Measurements from ENCODE around the gene SLC3A2. TPM values are rescaled to one million over a fixed set of nuclear protein-coding genes. Genes with fewer than 3 reads are reported as not detected.

Gene SLC3A2
- polyA plus RNA-seq, 1 donor: 29.9 TPM

DNA sequence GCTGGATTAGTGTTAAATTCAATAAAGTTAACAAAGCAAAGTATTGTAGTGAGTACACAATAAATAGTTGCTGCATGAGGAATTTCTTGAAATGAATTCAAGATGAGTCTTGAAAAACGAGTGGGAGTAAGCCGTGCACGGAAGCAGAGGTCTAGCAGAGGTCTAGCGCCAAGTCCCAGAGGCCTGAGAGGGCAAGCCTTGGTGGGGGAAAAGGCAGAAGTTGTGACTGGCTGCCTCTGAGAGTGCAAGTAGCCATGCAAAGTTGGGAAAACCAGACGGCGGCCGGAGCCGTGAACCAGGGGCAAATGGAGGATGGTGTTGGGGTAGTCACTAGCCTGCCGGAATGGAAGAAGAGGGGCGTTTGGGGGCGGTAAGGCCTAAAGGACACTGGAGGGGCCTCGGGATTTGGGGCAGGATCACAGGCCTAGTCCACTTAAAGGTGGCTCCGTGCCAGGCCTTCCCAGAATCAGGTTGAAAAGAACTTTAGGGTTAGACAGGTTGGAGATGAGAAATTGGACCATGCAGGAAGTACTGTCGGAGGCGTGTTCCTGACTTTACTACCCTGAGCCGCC lies 379 bp upstream of the SLC3A2 start:
- DNase-seq (ENCODE audit: low read depth): no peak

DNA sequence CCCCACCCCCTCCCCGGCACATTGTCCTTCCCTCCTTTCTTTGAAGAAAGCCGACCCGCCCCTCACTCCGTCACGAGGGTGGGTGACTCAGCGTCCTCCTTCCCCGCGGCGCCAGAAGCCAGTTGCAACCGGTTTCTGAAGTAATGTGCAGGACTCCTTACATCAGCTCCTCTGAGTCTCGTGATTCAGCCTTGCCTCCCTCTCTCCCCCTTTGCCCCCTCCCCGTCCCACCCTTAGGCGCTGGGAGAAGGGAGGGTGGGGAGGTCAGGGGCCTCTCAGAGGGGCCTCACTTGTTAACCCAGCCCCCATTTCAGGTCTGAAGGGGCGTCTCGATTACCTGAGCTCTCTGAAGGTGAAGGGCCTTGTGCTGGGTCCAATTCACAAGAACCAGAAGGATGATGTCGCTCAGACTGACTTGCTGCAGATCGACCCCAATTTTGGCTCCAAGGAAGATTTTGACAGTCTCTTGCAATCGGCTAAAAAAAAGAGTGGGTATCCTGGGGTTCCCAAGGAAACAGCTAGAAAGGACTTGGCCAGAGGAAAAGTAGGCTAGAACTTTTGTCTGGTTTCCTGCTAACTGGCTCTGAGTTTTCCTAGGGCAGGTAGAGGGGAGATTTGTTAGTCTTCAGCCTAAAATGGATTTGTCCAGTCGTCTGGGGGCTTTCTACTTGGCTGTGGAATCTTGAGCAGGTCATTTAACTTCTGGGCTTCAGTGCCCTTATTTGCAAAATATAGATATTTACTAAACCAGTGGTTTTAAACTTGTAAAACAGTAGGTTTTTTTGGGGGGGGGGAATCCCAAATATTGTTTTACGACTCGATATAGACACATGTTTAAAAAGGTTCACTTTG lies 1.1 kb downstream of the SLC3A2 start:
- DNase-seq (ENCODE audit: low read depth): peak; percentile 83

DNA sequence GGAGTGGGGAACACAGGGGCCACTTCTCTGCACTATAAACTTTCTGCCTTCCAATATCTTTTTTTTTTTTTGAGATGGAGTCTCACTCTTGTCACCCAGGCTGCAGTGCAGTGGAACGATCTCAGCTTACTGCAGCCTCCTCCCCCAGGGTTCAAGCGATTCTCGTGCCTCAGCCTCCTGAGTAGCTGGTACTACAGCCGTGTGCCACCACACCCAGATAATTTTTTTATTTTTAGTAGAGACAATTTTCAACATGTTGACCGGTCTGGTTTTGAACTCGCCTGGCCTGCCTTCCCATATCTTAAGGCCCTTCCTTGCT lies 1.7 kb downstream of the SLC3A2 start:
- no peak for DNase-seq (ENCODE audit: low read depth)

DNA sequence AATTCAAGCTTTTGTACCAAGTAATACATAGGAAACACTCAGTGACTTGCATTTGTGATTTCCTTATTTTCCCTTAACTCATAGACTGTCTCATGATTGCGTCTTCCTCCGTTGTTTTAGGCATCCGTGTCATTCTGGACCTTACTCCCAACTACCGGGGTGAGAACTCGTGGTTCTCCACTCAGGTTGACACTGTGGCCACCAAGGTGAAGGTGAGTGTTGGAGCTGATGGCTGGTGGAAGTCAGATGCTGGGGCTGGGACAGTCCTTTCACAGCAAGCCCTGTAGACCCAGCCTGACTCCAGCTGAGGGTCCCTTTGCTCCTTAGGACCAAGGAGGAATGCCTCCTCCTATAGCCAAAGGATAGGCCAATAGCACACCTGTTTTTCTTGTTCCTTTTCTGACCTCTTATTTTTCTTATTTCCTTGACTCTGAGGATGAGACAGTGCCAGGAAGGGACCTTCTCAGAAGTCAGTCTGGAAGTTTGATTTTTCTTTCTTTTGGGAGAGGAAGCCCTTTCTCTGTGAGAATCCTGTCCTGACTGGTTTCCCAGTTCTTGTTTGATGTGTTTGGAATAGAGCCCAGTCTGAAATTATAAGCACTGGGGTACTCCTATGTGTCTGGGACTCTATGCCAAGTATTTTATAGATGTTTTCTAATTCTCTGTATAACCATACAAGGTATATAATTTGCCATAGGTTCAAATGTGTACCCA lies 2.2 kb downstream of the SLC3A2 start:
- DNase-seq (ENCODE audit: low read depth): no peak

DNA sequence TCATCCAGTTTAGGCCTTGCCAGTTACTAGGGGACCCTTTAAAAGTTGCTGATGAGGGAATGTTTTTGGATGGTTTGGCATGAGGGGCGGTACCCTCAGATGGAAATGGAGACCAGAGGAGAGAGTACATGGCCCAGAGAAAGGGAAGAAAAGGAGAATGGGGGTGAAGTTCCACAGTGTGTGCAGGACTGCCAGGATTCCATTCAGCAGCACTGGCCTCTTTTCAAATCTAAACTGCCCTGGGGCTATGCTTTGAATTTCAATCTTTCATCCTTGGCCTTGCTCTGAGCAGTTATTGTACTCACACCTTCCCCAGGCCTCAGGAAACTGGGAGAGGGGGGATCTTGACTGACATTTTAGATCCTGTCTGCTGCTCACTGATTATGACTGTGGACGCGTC lies 3.0 kb downstream of the SLC3A2 start:
- DNase-seq (ENCODE audit: low read depth): no peak

DNA sequence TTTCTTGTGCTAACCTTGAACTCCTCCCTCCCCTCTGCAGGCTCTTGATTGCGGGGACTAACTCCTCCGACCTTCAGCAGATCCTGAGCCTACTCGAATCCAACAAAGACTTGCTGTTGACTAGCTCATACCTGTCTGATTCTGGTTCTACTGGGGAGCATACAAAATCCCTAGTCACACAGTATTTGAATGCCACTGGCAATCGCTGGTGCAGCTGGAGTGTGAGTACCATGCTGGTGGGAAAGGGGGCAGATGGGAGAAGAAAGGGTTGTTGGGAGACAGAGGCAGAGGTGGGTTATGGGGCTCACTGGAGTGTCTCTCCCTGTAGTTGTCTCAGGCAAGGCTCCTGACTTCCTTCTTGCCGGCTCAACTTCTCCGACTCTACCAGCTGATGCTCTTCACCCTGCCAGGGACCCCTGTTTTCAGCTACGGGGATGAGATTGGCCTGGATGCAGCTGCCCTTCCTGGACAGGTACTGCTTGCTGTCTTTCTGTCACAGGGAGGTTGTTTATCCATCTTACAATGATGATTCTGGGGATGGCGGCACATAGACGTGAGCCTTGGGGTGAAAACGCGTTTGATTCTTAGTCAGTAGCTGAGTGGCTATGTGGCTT lies 4.5 kb downstream of the SLC3A2 start:
- no peak for DNase-seq (ENCODE audit: low read depth)

DNA sequence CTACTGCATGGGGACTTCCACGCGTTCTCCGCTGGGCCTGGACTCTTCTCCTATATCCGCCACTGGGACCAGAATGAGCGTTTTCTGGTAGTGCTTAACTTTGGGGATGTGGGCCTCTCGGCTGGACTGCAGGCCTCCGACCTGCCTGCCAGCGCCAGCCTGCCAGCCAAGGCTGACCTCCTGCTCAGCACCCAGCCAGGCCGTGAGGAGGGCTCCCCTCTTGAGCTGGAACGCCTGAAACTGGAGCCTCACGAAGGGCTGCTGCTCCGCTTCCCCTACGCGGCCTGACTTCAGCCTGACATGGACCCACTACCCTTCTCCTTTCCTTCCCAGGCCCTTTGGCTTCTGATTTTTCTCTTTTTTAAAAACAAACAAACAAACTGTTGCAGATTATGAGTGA lies 7.7 kb downstream of the SLC3A2 start:
- DNase-seq (ENCODE audit: low read depth): no peak

DNA sequence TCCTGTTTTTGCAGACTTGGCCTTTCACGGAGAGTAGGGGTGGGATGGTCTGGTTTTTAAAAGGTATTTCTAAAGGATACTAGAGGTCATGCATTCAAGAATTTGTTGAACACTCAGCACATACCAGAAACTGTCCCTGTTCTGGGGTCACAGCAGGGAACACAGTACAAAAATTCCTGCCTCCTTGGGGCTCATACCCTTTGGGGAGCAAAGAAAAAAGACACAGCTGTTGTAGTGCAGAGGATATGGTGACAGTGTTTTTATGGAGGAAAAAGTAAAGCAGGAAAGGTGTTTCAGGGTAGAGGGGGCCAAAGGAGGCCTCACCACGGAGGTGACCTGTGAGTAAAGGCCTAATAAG lies 8.4 kb downstream of the SLC3A2 start:
- DNase-seq (ENCODE audit: low read depth): no peak

DNA sequence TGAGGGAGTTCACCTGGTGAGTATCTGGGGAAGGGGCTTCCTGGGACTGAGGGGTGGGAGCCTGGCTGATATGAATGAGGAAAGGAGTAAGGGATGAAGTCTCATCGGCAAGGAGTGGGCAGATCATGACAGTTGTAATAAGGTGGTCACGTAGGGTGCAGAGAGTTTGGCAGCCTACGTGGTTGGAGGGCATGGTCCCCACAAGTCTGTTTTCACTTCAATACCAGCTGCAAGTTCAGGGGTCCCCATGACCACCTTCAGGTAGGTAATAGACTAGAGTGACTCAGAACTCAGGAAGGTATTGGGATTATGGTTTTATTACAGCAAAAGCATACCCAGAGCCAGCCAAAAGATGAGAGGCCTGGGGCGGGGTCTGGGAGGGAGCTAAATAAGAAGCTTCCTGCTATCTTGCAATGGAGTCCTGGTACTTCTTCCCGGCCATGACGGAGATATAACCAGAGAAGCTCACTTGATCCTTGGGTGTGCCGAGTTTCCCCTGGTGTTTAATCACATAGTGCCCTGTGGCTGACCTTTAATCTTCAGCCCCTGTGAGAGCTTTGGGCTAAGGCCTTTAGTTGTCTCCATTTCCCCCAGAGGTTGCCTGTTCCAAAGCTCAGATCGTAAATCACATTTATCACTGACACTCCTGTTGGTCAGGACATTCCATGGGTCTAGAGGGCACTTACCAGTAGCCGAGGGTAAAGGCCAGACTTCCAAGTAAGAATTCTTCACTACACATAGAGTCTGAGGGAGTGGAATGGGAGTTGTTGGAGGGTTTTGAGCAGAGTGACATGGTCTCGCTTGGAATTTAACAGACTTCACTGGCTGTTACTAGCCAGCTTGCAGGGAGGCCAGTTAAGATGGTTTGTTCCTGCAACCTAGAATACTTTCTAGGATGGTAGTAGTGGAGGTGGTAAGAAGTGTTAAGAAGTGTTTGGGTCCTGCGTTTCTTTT lies 9.1 kb downstream of the SLC3A2 start:
- DNase-seq (ENCODE audit: low read depth): no peak

DNA sequence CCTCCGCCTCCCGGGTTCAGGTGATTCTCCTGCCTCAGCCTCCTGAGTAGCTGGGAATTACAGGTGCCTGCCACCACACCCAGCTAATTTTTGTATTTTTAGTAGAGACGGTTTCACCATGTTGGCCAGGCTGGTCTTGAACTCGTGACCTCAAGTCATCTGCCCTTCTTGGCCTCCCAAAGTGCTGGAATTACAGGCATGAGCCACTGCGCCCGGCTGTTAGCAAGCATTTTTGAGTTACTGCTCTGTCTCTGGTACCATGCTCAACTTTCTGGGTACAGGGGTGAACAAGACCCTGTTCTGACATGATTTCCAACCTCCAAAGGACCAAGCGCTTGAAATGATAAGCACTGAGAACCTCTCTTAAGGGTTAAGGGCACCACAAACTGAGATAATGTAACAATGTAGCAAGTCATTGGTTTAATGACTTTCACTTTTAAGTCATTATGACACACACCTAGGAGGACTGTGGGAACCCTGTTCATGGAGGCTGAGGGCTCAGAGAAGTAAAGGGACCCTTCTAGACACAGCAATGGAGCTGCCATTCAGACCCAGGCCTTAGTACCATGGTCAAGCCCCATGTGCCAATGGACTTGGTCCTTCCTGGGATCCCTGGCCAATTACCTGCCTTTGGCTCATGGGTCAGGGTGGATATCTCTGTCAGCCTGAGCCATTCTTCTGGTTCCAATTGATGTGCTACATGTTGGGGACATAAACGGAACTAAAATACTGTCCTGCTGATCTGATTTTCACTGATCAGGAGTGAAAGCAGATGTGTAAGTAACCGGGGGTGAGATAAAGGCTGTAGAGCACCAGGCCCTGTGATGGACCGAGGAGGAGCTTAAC lies 11.6 kb downstream of the SLC3A2 start:
- DNase-seq (ENCODE audit: low read depth): no peak

DNA sequence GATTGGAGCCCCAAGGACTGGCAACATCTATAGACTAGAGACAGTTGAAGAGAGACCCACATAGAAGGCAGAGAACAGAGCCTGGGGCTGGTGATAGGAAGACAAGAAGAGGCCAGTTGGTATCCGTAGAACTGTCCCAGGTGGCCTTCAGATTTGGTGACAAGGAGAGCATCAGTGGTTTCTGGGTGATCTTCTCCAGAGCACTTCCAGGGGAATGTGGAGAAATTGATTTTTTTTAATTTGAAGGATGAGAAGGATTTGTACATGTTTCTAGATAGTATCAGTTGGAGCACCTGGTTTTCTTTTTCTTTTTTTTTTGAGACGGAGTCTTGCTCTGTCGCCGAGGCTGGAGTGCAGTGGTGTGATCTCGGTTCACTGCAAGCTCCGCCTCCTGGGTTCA lies 14.8 kb downstream of the SLC3A2 start:
- no peak for DNase-seq (ENCODE audit: low read depth)

DNA sequence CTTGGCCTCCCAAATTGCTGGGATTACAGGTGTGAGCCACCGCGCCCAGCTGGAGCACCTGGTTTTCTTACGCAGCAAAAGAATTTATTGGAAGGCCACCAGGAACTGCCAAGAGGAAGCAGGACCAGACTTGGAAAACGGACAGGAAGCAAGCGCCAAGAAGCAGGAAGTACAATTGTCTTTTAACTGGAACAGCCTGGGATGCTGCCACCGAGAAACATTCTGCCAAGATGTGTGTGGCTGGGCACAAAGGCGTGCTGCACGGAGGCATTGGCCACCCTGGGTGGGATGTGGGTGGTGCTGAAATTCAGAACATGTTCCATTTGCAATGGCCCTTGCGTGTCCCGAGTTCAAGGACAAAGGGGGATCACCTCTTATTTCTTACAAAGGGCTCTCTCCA lies 15.4 kb downstream of the SLC3A2 start:
- no peak for DNase-seq (ENCODE audit: low read depth)

DNA sequence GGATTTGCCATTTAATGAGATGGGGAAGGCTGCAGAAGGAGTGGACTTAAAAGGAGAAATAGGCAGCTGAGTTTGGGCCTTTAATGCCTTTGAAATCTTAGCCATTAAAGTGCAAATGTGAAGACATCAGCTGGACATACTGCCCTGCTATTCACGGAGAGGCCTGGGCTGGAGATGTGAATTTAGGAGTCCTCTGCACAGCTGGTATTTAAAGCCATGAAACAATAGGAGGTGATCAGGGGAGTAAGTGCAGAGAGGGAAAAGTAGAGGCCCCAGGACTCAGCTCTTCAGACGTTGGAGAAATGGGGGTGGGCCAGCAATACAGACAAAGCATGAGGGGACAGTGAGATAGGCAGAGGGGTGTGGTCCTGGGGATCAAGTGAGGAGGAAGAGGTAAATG lies 16.6 kb downstream of the SLC3A2 start:
- no peak for DNase-seq (ENCODE audit: low read depth)

DNA sequence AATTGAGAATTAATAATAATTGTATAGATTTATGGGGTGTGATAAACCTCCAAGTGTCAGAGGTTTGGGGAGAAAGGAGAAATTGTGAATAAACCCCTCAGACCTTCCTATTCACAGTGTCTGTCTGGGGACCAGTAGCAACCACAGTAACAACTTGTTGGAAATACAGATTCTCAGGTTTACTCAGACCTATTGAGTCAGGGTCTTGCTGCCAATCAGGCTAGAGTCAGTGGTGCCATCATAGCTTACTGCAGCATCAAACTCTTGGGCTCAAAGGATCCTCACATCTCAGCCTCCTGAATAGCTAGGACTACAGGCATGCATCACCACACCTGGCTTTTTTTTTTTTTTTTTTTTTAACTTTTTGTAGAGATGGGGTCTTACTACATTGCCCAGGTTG lies 17.3 kb downstream of the SLC3A2 start:
- no peak for DNase-seq (ENCODE audit: low read depth)

DNA sequence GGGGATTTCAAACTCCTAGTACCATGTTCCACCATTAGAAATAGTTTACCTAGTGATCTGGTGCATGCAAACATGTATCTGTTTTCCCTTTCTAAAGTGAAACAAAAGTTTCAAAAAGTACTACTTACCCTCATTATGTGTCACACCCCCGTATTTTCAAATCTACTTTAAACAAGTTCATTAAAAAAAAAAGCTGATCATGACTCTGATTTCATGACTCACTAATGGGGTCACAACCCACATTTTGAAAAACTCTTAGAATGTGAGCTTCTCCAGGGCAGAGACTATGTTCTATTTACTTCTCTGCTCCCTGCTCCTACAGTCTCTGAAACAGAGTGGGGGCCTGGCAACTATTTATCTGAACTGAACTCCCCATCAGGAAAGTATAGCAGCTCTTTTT lies 22.2 kb downstream of the SLC3A2 start:
- DNase-seq (ENCODE audit: low read depth): no peak

DNA sequence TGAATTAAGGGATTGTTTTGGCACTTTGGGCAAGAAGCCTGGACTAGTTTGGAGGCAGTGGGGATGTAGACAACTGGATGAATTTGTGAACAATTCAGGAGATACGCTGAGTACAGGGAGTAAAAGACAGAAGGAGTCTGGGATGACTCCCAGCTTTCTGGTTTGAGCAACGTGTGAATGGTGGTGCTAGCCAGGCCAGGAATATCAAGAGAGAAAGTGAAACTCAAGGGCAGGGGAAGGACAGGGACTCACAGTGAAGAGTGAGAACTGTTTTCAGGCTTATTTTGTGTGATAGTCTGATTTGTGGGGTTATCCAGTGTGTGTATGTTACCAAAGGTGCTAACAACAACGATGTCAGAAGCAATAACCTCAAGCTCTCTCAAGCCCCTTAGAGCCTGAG lies 24.6 kb downstream of the SLC3A2 start:
- DNase-seq (ENCODE audit: low read depth): no peak

DNA sequence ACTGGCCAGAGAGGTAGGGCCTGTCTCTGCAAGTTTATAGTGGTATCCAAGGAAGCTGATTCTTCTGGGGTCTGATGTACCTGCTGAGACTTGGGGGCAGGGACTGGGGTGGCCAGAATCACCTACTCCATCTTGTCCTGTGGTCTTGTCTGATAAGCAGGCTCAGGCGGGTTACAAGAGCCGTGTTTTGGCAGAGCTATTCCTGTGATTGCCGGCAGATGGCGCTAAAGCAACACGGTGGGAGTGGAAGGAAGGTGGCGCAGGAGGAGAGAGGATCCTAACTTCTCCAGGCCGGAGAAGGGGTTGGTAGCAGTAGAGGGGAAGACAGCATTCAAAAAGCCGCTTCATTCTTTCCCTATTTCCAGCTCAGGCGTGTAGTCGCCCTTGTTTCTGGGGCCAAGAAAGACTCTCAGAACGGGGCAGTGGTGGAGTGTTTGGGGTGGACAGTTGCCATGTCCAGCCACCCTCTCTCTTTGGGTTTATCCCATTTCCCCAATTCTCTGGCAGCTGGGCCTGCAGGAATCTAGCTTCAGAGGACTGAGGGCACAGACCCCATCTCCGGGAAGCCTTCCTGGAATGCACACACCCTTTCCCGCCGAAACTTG lies 25.3 kb downstream of the SLC3A2 start:
- peak; percentile 56 for DNase-seq (ENCODE audit: low read depth)

DNA sequence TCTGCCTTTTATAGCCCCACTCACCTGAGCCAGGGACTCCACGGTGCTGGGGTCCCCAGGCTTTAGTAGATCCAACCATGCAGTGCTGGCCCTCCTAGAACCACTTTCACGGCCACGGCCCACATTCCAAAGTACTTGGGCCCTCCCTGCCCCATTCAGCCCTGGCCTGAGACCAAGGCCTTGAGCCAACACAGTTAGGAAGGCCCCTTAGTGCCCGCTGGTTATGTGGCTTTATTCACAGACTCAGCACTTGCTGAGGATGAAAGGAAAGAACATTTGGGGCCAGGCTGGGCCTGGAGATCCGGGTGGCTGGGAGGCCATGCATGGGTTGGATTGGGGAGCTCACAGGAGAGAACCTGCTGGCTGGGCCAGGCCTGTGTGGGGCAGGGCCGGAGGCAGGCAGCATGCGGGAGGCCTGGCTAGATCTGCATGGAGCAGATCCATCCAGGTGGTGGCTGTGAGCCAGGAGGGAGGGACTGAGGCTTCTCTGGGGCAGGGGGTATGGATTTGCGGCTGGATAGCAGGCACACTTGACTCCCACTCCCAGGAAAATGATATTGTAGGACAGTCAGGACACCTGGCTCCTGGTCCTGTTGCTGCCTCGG lies 27.9 kb downstream of the SLC3A2 start:
- DNase-seq (ENCODE audit: low read depth): no peak

DNA sequence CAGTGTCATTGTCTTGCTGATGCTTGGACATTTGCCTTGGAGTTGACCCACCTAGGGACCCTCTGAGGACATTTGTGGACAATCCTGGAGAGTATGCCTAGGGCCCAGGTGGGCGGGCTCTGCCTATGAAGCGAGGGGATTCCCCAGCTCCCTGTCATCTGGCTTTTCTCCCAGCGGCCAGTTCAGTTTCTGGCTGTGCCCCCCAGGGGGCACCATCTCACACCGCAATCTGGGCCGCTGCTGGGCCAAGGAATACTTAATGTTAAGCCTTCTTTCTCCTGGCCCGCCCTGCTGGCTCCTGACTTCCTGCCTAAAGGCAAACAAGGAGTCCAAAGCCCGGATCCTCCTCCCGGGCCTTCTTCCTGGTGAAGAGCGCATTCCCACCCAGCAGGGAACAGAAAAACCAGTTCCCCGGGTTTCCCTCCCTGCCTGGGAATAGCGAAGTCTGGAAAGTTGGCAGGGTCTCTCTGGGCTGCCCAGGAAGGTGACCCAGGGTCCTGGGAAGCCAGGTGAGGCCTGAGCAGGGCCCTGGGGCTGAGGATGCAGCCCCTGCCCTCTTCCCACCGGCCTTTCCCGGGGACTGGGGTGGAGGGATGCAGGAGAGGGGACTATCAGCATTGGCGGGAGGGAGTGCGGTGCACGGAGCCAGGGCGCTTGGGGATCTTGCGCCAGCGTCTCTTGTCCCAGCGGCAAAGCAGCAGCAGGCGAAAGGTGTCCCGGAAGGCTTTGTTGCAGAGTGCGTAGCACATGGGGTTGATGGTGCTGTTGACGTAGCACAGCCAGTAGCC lies 28.6 kb downstream of the SLC3A2 start:
- no peak for DNase-seq (ENCODE audit: low read depth)

All from forelimb muscle (tissue), 1 donor.